ENCODE measurements around the gene METTL26. TPM values are rescaled to one million over a fixed set of nuclear protein-coding genes. Genes with fewer than 3 reads are reported as not detected.

The METTL26 gene
- total and polyA plus RNA-seq, 9 of the 15 experiments (the other 6 are each of a cell fraction or from before 2014, with no cell fraction given): 7.3 to 262 (median 80.9) TPM

DNA sequence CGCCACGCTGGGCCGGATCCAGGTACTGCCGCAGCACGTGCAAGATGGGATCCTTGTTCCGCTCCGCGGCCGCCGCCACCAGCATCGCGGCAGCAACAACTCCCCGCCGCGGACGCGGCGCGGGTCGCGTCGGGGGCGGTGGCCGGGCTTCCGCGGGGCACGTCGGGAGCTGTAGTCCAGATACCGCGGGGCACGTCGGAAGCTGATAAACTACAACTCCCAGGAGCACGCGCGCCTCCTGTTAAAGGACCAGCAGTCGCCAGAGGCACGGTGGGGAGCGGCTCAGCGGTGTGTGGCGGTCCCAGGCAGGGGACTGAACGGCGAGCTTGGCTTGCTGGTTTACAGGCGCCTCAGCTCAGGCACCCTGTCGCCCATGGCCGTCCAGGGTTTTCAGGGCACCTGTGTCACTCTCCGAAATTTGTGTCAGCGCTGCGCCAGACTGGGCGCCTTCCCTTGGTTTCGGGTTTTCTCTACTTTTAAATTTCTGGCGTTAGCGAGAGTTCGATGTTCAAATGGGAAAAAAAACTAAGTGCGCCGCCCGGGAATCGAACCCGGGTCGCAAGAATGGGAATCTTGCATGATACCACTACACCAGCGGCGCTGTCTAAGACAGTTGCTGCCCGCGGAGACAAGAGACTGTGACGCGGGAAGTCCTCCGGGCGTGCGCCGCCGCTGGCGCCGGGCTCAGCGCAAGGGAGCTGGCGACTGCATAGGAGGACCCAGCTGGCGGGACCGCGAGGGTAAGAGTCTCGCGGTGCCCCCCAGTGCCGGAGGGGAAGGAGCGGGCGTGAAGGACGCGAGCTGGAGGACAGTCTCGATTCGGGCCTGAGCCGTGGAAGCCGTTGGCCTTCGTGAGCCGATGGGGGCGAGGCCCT is at the start of gene METTL26 (continued):
- TF ChIP-seq POLR2G (IDR thresholded peaks at IDR 0.05; ENCODE audit: low read depth, low read length) (peak; percentile 90), XRCC3 (IDR thresholded peaks at IDR 0.05) (no peak), HNRNPH1 (optimal IDR thresholded peaks at IDR 0.05; ENCODE audit: low read depth, low read length) (no peak), SREBF1 (IDR thresholded peaks at IDR 0.05; ENCODE audit: borderline replicate concordance, low read depth, low read length) (peak; percentile 69; the same call in 1 of the 2 replicates), BRF1 (IDR thresholded peaks at IDR 0.05; ENCODE audit: borderline replicate concordance, extremely low read depth, insufficient read length) (peak; percentile 80), ZNF707 (CRISPR knock-in tag; conservative IDR thresholded peaks at IDR 0.05) (no peak), ZNF79 (CRISPR knock-in tag; IDR thresholded peaks at IDR 0.05; ENCODE audit: low read depth) (no peak), MCM2 (IDR thresholded peaks at IDR 0.05; ENCODE audit: low read depth) (no peak), ZBTB17 (CRISPR knock-in tag; IDR thresholded peaks at IDR 0.05) (no peak), SUPT5H (IDR thresholded peaks at IDR 0.05) (peak; percentile 68), RFX7 (CRISPR knock-in tag; IDR thresholded peaks at IDR 0.05) (no peak)
- TF ChIP-seq, protein P1, sequence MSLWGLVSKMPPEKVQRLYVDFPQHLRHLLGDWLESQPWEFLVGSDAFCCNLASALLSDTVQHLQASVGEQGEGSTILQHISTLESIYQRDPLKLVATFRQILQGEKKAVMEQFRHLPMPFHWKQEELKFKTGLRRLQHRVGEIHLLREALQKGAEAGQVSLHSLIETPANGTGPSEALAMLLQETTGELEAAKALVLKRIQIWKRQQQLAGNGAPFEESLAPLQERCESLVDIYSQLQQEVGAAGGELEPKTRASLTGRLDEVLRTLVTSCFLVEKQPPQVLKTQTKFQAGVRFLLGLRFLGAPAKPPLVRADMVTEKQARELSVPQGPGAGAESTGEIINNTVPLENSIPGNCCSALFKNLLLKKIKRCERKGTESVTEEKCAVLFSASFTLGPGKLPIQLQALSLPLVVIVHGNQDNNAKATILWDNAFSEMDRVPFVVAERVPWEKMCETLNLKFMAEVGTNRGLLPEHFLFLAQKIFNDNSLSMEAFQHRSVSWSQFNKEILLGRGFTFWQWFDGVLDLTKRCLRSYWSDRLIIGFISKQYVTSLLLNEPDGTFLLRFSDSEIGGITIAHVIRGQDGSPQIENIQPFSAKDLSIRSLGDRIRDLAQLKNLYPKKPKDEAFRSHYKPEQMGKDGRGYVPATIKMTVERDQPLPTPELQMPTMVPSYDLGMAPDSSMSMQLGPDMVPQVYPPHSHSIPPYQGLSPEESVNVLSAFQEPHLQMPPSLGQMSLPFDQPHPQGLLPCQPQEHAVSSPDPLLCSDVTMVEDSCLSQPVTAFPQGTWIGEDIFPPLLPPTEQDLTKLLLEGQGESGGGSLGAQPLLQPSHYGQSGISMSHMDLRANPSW (CRISPR knock-in tag; IDR thresholded peaks at IDR 0.05): peak; percentile 65; the same call in 1 of the 2 replicates
- TF ChIP-seq, protein P2, sequence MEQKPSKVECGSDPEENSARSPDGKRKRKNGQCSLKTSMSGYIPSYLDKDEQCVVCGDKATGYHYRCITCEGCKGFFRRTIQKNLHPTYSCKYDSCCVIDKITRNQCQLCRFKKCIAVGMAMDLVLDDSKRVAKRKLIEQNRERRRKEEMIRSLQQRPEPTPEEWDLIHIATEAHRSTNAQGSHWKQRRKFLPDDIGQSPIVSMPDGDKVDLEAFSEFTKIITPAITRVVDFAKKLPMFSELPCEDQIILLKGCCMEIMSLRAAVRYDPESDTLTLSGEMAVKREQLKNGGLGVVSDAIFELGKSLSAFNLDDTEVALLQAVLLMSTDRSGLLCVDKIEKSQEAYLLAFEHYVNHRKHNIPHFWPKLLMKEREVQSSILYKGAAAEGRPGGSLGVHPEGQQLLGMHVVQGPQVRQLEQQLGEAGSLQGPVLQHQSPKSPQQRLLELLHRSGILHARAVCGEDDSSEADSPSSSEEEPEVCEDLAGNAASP (IDR thresholded peaks at IDR 0.05): no peak
- TF ChIP-seq, protein P3, sequence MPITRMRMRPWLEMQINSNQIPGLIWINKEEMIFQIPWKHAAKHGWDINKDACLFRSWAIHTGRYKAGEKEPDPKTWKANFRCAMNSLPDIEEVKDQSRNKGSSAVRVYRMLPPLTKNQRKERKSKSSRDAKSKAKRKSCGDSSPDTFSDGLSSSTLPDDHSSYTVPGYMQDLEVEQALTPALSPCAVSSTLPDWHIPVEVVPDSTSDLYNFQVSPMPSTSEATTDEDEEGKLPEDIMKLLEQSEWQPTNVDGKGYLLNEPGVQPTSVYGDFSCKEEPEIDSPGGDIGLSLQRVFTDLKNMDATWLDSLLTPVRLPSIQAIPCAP (CRISPR knock-in tag; IDR thresholded peaks at IDR 0.05; ENCODE audit: borderline replicate concordance): no peak
- TF ChIP-seq, protein P4, sequence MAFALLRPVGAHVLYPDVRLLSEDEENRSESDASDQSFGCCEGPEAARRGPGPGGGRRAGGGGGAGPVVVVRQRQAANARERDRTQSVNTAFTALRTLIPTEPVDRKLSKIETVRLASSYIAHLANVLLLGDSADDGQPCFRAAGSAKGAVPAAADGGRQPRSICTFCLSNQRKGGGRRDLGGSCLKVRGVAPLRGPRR (CRISPR knock-in tag; IDR thresholded peaks at IDR 0.05): no peak
- TF ChIP-seq, protein P5, sequence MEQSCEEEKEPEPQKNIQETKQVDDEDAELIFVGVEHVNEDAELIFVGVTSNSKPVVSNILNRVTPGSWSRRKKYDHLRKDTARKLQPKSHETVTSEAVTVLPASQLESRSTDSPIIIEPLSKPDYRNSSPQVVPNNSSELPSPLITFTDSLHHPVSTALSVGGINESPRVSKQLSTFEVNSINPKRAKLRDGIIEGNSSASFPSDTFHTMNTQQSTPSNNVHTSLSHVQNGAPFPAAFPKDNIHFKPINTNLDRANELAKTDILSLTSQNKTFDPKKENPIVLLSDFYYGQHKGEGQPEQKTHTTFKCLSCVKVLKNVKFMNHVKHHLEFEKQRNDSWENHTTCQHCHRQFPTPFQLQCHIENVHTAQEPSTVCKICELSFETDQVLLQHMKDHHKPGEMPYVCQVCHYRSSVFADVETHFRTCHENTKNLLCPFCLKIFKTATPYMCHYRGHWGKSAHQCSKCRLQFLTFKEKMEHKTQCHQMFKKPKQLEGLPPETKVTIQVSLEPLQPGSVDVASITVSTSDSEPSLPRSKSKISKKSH (CRISPR knock-in tag; IDR thresholded peaks at IDR 0.05): no peak
